Measurements from ENCODE around the gene NAALAD2. TPM values are rescaled to one million over a fixed set of nuclear protein-coding genes. Genes with fewer than 3 reads are reported as not detected.

Gene NAALAD2
- 0.87 and 2.7 TPM in 2 replicates for total RNA-seq

DNA sequence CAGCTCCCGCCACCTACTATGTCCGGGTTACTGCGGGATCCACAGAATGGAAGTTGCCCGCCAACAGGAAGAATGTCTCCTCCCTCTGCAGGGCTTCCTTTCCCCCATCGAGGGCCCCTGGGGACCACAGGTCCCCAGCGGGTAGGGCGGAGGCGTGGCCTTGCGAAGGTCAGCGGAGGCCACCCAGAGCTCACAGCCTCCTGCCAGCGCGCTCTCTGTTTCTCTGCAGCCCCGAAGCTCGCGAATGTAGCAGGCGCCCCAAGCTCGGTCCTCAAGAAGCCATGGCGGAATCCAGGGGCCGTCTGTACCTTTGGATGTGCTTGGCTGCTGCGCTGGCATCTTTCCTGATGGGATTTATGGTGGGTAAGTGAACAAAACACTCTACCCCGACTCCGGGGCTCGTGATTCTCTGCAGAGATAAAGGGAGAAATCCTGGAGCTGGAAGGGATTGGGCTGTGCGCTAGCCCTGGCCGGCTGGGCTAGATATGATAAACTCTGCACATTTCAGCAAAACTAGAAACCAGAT lies at the start of gene NAALAD2:
TSS of gene NAALAD2 (plus strand) at position 186 of the 526 bp plus-strand sequence. CDS start at position 282, 96 bp downstream.

DNA sequence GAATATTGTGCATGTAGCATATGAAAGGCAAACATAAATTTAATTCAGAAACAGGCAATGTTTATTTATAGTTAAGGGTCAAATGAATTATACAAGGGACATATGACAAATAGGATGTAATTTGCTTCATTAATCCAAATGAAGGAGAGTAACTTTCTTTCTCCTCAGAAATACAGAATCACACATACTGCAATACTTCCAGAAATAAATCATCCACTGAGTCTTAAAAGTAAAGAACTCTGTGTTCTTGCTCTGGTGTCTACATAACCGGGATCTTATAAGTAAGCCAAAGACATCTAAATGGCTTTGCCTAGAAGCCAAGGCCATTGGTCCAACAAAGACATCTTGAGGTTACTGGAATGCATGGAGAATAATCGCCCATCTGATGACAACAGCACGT lies 48.8 kb upstream of the NAALAD2 start, which contains the start of gene UBTFL1:
TSS of gene UBTFL1 (plus strand) at position 301 of the 400 bp plus-strand sequence. CDS start at position 301, 0 bp downstream.

DNA sequence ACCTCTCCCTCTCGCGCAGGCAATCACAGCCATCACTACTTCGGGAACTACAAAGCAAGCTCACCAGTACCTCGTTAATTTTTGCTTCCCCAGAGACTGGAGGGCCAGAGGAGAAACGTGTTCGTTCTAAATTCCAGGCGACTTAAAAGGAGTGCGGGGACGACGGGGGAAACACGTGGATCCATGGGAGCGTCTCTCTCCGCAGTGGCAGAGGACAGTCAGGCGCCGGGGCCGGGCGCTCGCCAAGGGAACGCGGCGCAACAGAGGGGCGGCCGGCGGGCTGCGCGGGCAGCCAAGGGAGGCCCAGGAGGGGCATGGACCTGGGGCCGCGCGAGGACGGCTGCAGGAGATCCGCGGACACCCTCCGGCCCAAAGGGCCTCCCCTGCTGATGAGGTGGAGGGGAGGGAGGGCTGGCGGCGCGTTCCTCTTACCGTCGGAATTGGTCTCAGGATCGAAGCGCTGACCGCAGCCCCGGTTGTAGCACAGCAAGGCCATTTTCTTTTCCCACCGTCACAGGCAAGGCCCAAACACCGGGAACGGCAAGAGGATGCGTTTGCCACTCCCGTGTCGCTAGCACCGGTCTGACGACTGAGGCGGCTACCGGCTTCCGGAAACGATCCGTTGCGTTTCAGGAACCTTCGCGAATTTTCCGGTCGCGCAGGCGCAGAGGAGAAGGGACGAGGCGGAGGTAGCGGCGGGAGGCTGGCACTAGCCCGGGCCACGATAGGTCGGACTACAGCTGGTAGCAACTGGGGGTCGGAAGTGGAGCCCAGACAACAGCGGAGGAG lies 88.2 kb downstream of the NAALAD2 start, which contains the start of gene CHORDC1:
TSS of gene CHORDC1 (minus strand) at position 591 of the 789 bp plus-strand sequence. CDS start at position 496, 95 bp downstream.

Small RNA genes within 50 kb of the gene (small RNA-seq; reads per million reads assigned to genes)
- gene RF00275, result not detected

Other genes with a start within 250 kb of the NAALAD2 start
- gene TRIM49D1, start 212.4 kb upstream of the NAALAD2 start, total RNA-seq, result under 0.01 and 0.11 TPM in 2 replicates
- gene TRIM49D2, start 210.6 kb upstream of the NAALAD2 start, total RNA-seq, result not detected in 2 replicates
- gene TRIM64, start 168.6 kb upstream of the NAALAD2 start, total RNA-seq, result not detected in 2 replicates
- not detected in 2 replicates for gene TRIM49C, start 103.6 kb upstream of the NAALAD2 start, total RNA-seq
- not detected in 2 replicates for gene UBTFL1, start 48.7 kb upstream of the NAALAD2 start, total RNA-seq
- gene CHORDC1, start 88.4 kb downstream of the NAALAD2 start, total RNA-seq, result 25.5 and 32.5 TPM in 2 replicates

All from placental epithelial cell (primary cell).